GM10248 (cell line): ENCODE measurements around the gene JMJD1C.

Source experiments
- CTCF ChIA-PET: fragments of 300-600 bp; sonication (Branson Sonifier 250); formaldehyde crosslinking; extraction: SDS; loops from one replicate; lab custom pipeline; 2021; ENCODE audit warnings: antibody characterized with exemption; lab: Yijun Ruan, JAX
- POLR2A ChIA-PET: fragments of 350-650 bp; sonication (Branson Sonifier 250); formaldehyde crosslinking; extraction: SDS; loops from one replicate; lab custom pipeline; 2020; ENCODE audit warnings: antibody characterized with exemption; lab: Yijun Ruan, JAX
- DNase-seq: peaks from one replicate; pipeline ENCODE4 v3.0.0; 2012; ENCODE audit errors: extremely low spot score
- TF ChIP-seq, protein P1 (sequence below): IDR thresholded peaks from 2 replicates; pipeline ENCODE4 v1.5.1; 2012; ENCODE audit warnings: mild to moderate bottlenecking, low read depth; ENCODE audit errors: extremely low read depth, missing control alignments, control extremely low read depth

Gene JMJD1C

DNA sequence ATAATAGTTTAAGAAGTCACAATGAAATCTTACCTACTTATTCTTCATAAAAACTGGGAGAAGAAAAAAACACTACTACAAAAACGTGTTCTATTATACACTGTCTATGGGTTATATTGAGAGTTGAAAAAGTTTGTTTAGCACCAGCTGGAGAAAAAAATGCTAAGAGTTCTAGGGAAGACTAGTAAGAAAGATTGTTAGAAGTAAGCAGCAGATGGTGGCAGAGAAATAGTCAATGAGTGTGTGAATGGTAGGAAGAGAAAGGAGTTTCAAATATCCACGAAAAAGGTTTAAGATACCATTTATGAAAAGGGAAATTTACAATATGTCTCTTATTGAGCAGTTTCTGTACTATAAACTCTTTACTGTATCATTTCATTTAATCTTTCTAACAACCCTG lies 208.0 kb downstream of the JMJD1C start:
- TF ChIP-seq, protein P1, sequence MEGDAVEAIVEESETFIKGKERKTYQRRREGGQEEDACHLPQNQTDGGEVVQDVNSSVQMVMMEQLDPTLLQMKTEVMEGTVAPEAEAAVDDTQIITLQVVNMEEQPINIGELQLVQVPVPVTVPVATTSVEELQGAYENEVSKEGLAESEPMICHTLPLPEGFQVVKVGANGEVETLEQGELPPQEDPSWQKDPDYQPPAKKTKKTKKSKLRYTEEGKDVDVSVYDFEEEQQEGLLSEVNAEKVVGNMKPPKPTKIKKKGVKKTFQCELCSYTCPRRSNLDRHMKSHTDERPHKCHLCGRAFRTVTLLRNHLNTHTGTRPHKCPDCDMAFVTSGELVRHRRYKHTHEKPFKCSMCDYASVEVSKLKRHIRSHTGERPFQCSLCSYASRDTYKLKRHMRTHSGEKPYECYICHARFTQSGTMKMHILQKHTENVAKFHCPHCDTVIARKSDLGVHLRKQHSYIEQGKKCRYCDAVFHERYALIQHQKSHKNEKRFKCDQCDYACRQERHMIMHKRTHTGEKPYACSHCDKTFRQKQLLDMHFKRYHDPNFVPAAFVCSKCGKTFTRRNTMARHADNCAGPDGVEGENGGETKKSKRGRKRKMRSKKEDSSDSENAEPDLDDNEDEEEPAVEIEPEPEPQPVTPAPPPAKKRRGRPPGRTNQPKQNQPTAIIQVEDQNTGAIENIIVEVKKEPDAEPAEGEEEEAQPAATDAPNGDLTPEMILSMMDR, result no peak
- DNase-seq, result no peak
- ChIA-PET POLR2A (interaction anchor here (0.7 to 2.0 kb wide), 2 partner anchors 11 to 618 kb away, joined by 4 to 8 read pairs; no protein-coding TSS in a partner anchor), CTCF (interaction anchor here (1.4 to 3.4 kb wide), 3 partner anchors 10 to 372 kb away, joined by 6 to 11 read pairs (median 6); no protein-coding TSS in a partner anchor)

DNA sequence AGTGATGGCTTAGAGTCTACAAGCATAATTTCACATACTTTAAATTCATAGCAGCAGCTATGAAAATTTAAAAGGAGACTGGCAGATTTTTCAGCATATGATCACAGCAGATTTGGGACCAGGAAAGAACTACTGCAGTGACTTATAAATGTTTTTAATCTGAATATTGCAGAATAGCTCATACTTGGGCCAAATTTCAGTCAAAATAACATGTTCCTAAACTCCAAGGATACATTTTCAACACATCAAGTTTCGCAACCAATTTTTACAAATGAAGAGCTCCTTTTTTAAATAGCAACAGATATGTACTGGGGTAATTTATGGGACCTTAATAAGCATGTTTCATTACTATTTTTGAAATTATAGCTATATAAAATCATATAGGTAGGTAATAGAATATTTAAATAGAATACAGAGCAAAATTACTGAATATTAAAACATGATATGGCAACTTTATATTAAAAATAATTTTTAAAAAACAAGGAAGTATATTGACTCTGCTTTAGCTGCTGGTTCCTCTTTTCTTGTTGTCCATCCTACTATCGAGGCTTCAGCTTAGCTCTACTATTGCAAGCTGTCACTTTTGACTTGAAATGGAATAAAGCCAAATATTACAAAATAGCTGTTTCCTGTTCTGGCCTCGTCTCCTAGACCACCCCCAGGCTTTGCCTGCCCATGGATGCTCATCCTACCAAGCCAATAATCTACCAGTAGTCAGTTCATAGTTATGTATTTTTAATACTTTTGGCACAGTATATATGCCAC lies 209.6 kb downstream of the JMJD1C start:
- ChIA-PET POLR2A (interaction anchor here (0.7 to 2.0 kb wide), 3 partner anchors 9 to 28 kb away, joined by 3 to 8 read pairs (median 4); no protein-coding TSS in a partner anchor), CTCF (interaction anchor here (0.8 to 3.4 kb wide), 7 partner anchors 12 to 464 kb away, joined by 3 to 11 read pairs (median 4); no protein-coding TSS in a partner anchor)
- TF ChIP-seq, protein P1, result no peak
- DNase-seq, result no peak

DNA sequence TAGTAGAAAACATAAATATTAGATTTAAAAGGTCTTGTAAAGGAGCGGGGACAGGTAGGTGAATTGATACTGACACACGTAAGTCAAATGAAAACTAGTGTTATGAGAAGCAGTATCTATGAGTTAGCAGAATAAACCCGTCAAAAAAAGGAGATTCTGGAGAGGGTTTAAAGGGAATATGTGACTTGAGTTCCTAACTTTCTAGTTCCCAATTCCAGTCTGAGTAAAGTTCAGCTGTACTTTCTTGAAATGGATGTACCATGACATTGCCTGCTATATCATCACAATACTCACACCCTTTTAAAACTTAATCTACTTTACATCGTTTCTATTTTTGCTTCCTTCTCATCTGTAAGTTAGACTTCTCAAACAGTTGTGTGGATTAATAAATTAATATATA lies 210.5 kb downstream of the JMJD1C start:
- ChIA-PET POLR2A (interaction anchor here (1.4 kb wide), 1 partner anchor 10 kb away, joined by 3 read pairs; no protein-coding TSS in a partner anchor), CTCF (interaction anchor here (0.8 to 1.9 kb wide), 5 partner anchors 11 to 374 kb away, joined by 3 to 9 read pairs (median 4); no protein-coding TSS in a partner anchor)
- TF ChIP-seq, protein P1, result no peak
- no peak for DNase-seq

DNA sequence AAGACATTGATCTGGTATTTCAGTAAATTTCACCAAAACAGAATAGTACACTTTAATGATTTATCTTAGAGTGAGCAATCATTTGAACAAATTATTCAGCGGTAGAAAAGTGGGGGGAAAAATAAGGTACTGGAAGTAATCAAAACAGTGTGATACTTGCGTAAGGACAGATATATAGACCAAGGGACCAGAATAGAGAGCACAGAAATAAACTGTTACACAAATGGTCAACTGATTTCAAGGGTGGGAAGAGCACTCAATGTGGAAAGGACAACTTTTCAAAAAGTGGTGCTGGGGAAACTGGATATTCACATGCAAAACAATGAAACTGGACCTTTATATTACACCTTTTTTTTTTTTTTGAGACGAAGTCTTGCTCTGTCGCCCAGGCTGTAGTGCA lies 212.7 kb downstream of the JMJD1C start:
- DNase-seq, result no peak
- POLR2A ChIA-PET, result no interaction called here
- CTCF ChIA-PET, result interaction anchor here (0.8 to 2.2 kb wide), 4 partner anchors 17 to 467 kb away, joined by 3 to 4 read pairs (median 3); no protein-coding TSS in a partner anchor
- TF ChIP-seq, protein P1, result no peak

DNA sequence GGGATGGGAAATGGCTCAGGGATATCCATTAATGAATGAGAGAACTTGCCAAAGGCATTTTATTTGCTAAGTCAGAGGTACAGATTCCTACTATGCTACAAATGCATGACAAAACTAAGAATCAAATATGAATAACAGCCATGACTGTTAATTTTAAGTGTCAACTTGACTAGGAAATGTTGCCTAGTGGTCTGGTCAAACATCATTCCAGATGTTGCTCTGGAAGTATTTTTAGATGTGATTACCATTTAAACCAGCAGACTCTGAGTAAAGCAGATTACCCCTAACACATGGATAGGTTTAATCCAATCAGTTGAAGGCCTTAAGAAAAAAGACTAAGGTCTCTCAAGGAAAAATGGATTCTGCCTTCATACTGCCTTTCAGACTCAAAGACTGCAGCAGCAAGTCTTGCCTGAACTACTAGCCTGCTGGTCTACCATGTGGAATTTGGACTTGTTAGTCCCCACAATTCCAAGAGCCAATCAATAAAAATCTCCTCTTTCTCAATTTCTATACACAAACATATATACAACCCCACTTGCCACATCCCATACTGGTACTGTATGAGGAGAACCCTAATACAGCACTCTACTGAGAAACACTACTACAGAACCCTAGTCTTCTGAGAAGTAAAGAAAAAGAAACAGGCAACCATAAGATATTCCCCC lies 213.5 kb downstream of the JMJD1C start:
- ChIA-PET POLR2A (no interaction called here), CTCF (interaction anchor here (0.8 to 2.2 kb wide), 5 partner anchors 16 to 468 kb away, joined by 3 to 4 read pairs (median 3); no protein-coding TSS in a partner anchor)
- TF ChIP-seq, protein P1, result no peak
- no peak for DNase-seq

DNA sequence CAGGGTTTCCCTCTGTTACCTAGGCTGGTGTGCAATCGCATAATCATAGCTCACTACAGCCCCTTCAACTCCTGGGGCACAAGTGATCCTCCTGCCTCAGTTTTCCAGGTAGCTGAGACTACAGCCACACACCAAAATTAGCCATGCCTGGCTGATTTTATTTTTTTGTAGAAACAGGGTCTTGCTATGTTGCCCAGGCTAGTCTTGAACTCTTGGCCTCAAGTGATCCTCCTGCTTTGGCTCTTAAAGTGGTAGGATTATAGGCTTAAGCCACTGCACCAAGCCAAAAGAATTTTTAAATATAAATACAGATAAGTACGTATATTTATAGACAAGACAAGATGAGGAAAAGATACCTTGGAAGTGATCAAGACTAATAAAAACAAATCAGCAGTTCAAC lies 215.7 kb downstream of the JMJD1C start:
- TF ChIP-seq, protein P1, result no peak
- CTCF ChIA-PET, result no interaction called here
- POLR2A ChIA-PET, result no interaction called here
- no peak for DNase-seq
